Glomerular visceral epithelial cell (primary cell): ENCODE data around the gene BTD.
"Not testable (repeated sequence)": the region's sequence is repeated elsewhere in the genome, so short reads cannot be mapped to it uniquely, and the experiment has no call there.

Source experiments
- DNase-seq: peaks from one replicate; pipeline ENCODE4 v3.0.0-alpha.2; 2016; ENCODE audit errors: extremely low spot score

Gene BTD

GRCh38 chr3:15601399-15602145 is at the start of gene BTD, which contains the start of gene HACL1:
TSS of gene BTD (plus strand) at chr3:15601745. CDS start at chr3:15635440, 33,695 bp downstream.
TSS of gene HACL1 (minus strand) at chr3:15601569. CDS start at chr3:15601463, 106 bp downstream.
- DNase-seq = peak; percentile 99

- DNase-seq = no peak
These were observed 49.6 kb upstream of the BTD start for GRCh38 chr3:15551902-15552301.

GRCh38 chr3:15553749-15554148 is 47.8 kb upstream of the BTD start:
- no peak for DNase-seq

GRCh38 chr3:15556512-15556911 is 45.0 kb upstream of the BTD start:
- no peak for DNase-seq

- peak; percentile 78 for DNase-seq
These were observed 44.0 kb upstream of the BTD start for GRCh38 chr3:15557511-15557946.

GRCh38 chr3:15558581-15558980 is 43.0 kb upstream of the BTD start:
- DNase-seq = no peak

GRCh38 chr3:15562560-15562959 is 39.0 kb upstream of the BTD start:
- no peak for DNase-seq

- DNase-seq = no peak
These were observed 38.4 kb upstream of the BTD start for GRCh38 chr3:15563190-15563589.

GRCh38 chr3:15572138-15572537 is 29.4 kb upstream of the BTD start:
- DNase-seq = no peak

- DNase-seq = peak; percentile 3
These were observed 26.1 kb upstream of the BTD start for GRCh38 chr3:15575446-15575845.

- no peak for DNase-seq
These were observed 25.1 kb upstream of the BTD start for GRCh38 chr3:15576475-15576874.

GRCh38 chr3:15578289-15578867 is 23.2 kb upstream of the BTD start:
- no peak for DNase-seq

GRCh38 chr3:15579051-15579450 is 22.5 kb upstream of the BTD start:
- no peak for DNase-seq

GRCh38 chr3:15581471-15582394 is 19.8 kb upstream of the BTD start:
- DNase-seq = no peak

GRCh38 chr3:15585111-15585845 is 16.3 kb upstream of the BTD start:
- no peak for DNase-seq

- DNase-seq = no peak
These were observed 10.3 kb upstream of the BTD start for GRCh38 chr3:15591242-15591641.

GRCh38 chr3:15591928-15592327 is 9.6 kb upstream of the BTD start:
- no peak for DNase-seq

- DNase-seq = no peak
These were observed 8.6 kb upstream of the BTD start for GRCh38 chr3:15592968-15593367.

- no peak for DNase-seq
These were observed 5.6 kb upstream of the BTD start for GRCh38 chr3:15595955-15596354.

- DNase-seq = peak; percentile 15
These were observed 523 bp upstream of the BTD start for GRCh38 chr3:15601046-15601398.

- no peak for DNase-seq
These were observed 596 bp downstream of the BTD start for GRCh38 chr3:15602146-15602536.

- not testable (repeated sequence) for DNase-seq
These were observed 1.3 kb downstream of the BTD start for GRCh38 chr3:15602816-15603215.
